ENCODE results near the gene LAMP5.

DNA sequence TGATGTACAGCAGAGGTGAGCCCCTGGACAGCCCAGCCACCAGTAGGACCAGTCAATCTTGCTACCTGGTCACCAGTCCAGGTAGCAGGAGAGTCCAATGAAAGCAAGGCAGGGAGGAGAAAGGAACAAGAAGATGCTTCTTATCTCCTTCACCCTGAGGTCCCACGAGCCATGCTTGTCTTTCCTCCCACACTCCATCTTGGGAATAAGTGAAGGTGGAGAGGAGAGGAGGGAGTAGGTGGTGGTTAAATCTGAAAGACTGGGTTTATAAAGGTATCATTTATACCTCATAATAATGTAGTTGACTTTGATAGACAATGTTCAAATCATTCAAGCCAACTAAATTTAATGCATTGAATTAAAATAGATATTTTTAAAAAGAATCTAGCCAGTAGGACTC lies 35.9 kb downstream of the LAMP5 start:
- TF ChIP-seq POLR2AphosphoS5 (IDR thresholded peaks at IDR 0.05), result no peak
- TF ChIP-seq, protein P1, sequence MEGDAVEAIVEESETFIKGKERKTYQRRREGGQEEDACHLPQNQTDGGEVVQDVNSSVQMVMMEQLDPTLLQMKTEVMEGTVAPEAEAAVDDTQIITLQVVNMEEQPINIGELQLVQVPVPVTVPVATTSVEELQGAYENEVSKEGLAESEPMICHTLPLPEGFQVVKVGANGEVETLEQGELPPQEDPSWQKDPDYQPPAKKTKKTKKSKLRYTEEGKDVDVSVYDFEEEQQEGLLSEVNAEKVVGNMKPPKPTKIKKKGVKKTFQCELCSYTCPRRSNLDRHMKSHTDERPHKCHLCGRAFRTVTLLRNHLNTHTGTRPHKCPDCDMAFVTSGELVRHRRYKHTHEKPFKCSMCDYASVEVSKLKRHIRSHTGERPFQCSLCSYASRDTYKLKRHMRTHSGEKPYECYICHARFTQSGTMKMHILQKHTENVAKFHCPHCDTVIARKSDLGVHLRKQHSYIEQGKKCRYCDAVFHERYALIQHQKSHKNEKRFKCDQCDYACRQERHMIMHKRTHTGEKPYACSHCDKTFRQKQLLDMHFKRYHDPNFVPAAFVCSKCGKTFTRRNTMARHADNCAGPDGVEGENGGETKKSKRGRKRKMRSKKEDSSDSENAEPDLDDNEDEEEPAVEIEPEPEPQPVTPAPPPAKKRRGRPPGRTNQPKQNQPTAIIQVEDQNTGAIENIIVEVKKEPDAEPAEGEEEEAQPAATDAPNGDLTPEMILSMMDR (IDR thresholded peaks at IDR 0.05), result no peak

Measured in gastroesophageal sphincter (tissue), 3 donors.